Measurements from ENCODE around the gene SMAD7.

SMAD7 gene

GRCh38 chr18:48959921-48960920 is 9.5 kb upstream of the SMAD7 start:
- DNase-seq (ENCODE audit: low read depth, low spot score): no peak

- DNase-seq (ENCODE audit: low read depth, low spot score): no peak
These were observed 8.8 kb upstream of the SMAD7 start for GRCh38 chr18:48959551-48959920.

- no peak for DNase-seq (ENCODE audit: low read depth, low spot score)
These were observed 8.2 kb upstream of the SMAD7 start for GRCh38 chr18:48958951-48959350.

- DNase-seq (ENCODE audit: low read depth, low spot score): no peak
These were observed 6.9 kb upstream of the SMAD7 start for GRCh38 chr18:48957616-48958015.

- DNase-seq (ENCODE audit: low read depth, low spot score): no peak
These were observed 6.4 kb upstream of the SMAD7 start for GRCh38 chr18:48957136-48957535.

GRCh38 chr18:48956356-48956755 is 5.6 kb upstream of the SMAD7 start:
- no peak for DNase-seq (ENCODE audit: low read depth, low spot score)

- no peak for DNase-seq (ENCODE audit: low read depth, low spot score)
These were observed 5.1 kb upstream of the SMAD7 start for GRCh38 chr18:48955830-48956261.

GRCh38 chr18:48954886-48955819 is 4.4 kb upstream of the SMAD7 start:
- no peak for DNase-seq (ENCODE audit: low read depth, low spot score)

- no peak for DNase-seq (ENCODE audit: low read depth, low spot score)
These were observed 2.4 kb upstream of the SMAD7 start for GRCh38 chr18:48953104-48953706.

GRCh38 chr18:48952287-48953103 is 1.7 kb upstream of the SMAD7 start:
- DNase-seq (ENCODE audit: low read depth, low spot score): no peak

GRCh38 chr18:48951448-48952286 is 902 bp upstream of the SMAD7 start:
- peak; percentile 45 for DNase-seq (ENCODE audit: low read depth, low spot score)

- DNase-seq (ENCODE audit: low read depth, low spot score): no peak
These were observed 894 bp downstream of the SMAD7 start for GRCh38 chr18:48949606-48950535.

- DNase-seq (ENCODE audit: low read depth, low spot score): no peak
These were observed 1.6 kb downstream of the SMAD7 start for GRCh38 chr18:48949050-48949605.

GRCh38 chr18:48948112-48949049 is 2.4 kb downstream of the SMAD7 start:
- DNase-seq (ENCODE audit: low read depth, low spot score): no peak

GRCh38 chr18:48947560-48947959 is 3.2 kb downstream of the SMAD7 start:
- DNase-seq (ENCODE audit: low read depth, low spot score): no peak

GRCh38 chr18:48947092-48947491 is 3.7 kb downstream of the SMAD7 start:
- no peak for DNase-seq (ENCODE audit: low read depth, low spot score)

- DNase-seq (ENCODE audit: low read depth, low spot score): no peak
These were observed 4.4 kb downstream of the SMAD7 start for GRCh38 chr18:48946329-48946835.

- no peak for DNase-seq (ENCODE audit: low read depth, low spot score)
These were observed 4.9 kb downstream of the SMAD7 start for GRCh38 chr18:48945953-48946217.
